Measurements from ENCODE around the gene CKAP5. TPM values are rescaled to one million over a fixed set of nuclear protein-coding genes. Genes with fewer than 3 reads are reported as not detected.

CKAP5 gene
- total RNA-seq, 4 donors from 2014 or later: 39.8 to 46.9 (median 43.4) TPM

- Histone ChIP-seq H3K9me3 (no peaks in the 10 kb centered on the region), H3K4me1 (peaks cover 0 to 9% (median 0%) of the 10 kb centered on the region in 3 donors), H3K4me3 (no peak overlapping the region), H3K27ac (no peak overlapping the region), H3K36me3 (peaks cover 0 to 8% of the 10 kb centered on the region in 2 donors), H3K27me3 (no peaks in the 10 kb centered on the region)
- TF ChIP-seq POLR2A (IDR thresholded peaks at IDR 0.05) (no peak), POLR2AphosphoS5 (IDR thresholded peaks at IDR 0.05) (no peak), EP300 (IDR thresholded peaks at IDR 0.05) (no peak), CTCF (IDR thresholded peaks at IDR 0.05) (no peak)
- WGBS, 2 donors (ENCODE audit: low coverage in 1 of 2): 71 to 100% methylated on average over 1 to 4 of the region's 4 CpGs
- ATAC-seq: no peak
Measured at GRCh38 chr11:46857666-46858065, 11.6 kb upstream of the CKAP5 start.

GRCh38 chr11:46856605-46857343 lies 10.7 kb upstream of the CKAP5 start:
- ATAC-seq: no peak
- Histone ChIP-seq H3K27me3 (no peaks in the 10 kb centered on the region), H3K4me1 (peaks cover 0 to 9% (median 0%) of the 10 kb centered on the region in 3 donors), H3K4me3 (no peak overlapping the region), H3K36me3 (peaks cover 0 to 8% of the 10 kb centered on the region in 2 donors), H3K27ac (no peak overlapping the region), H3K9me3 (no peaks in the 10 kb centered on the region)
- WGBS, 2 donors (ENCODE audit: low coverage in 1 of 2): 66 to 77% methylated on average over 3 to 5 of the region's 5 CpGs
- no peak for TF ChIP-seq CTCF (IDR thresholded peaks at IDR 0.05)
- no peak for TF ChIP-seq POLR2AphosphoS5 (IDR thresholded peaks at IDR 0.05)
- no peak for TF ChIP-seq POLR2A (IDR thresholded peaks at IDR 0.05)
- no peak for TF ChIP-seq EP300 (IDR thresholded peaks at IDR 0.05)

GRCh38 chr11:46855863-46856262 lies 9.8 kb upstream of the CKAP5 start:
- H3K36me3 ChIP-seq: peaks cover 0 to 8% of the 10 kb centered on the region in 2 donors
- H3K4me1 ChIP-seq: peaks cover 0 to 9% (median 0%) of the 10 kb centered on the region in 3 donors
- H3K27ac ChIP-seq: no peak overlapping the region
- no peak overlapping the region for H3K4me3 ChIP-seq
- no peak for ATAC-seq
- H3K27me3 ChIP-seq: no peaks in the 10 kb centered on the region
- TF ChIP-seq CTCF (IDR thresholded peaks at IDR 0.05) (no peak), EP300 (IDR thresholded peaks at IDR 0.05) (no peak)
- H3K9me3 ChIP-seq: no peaks in the 10 kb centered on the region
- WGBS, 2 donors (ENCODE audit: low coverage in 1 of 2): 95 to 100% methylated on average over 2 of the region's 2 CpGs

GRCh38 chr11:46855167-46855566 lies 9.1 kb upstream of the CKAP5 start:
- peaks cover 0 to 8% of the 10 kb centered on the region in 2 donors for H3K36me3 ChIP-seq
- H3K4me1 ChIP-seq: peaks cover 0 to 9% (median 0%) of the 10 kb centered on the region in 3 donors
- TF ChIP-seq EP300 (IDR thresholded peaks at IDR 0.05): no peak
- TF ChIP-seq POLR2A (IDR thresholded peaks at IDR 0.05): no peak
- no peak for TF ChIP-seq CTCF (IDR thresholded peaks at IDR 0.05)
- no peak for TF ChIP-seq POLR2AphosphoS5 (IDR thresholded peaks at IDR 0.05)
- 82 to 96% methylated on average over 3 of the region's 3 CpGs for WGBS, 2 donors (ENCODE audit: low coverage in 1 of 2)
- H3K27me3 ChIP-seq: no peaks in the 10 kb centered on the region
- no peak for ATAC-seq
- H3K27ac ChIP-seq: no peak overlapping the region
- no peak overlapping the region for H3K4me3 ChIP-seq
- no peaks in the 10 kb centered on the region for H3K9me3 ChIP-seq

GRCh38 chr11:46850829-46851380 lies 4.8 kb upstream of the CKAP5 start:
- H3K27ac ChIP-seq: no peak overlapping the region
- no peaks in the 10 kb centered on the region for H3K9me3 ChIP-seq
- no peaks in the 10 kb centered on the region for H3K4me1 ChIP-seq
- 59 to 82% methylated on average over 3 to 5 of the region's 10 CpGs for WGBS, 2 donors (ENCODE audit: low coverage in 1 of 2)
- no peak for ATAC-seq
- no peaks in the 10 kb centered on the region for H3K27me3 ChIP-seq
- no peak for TF ChIP-seq CTCF (IDR thresholded peaks at IDR 0.05)
- no peak for TF ChIP-seq POLR2A (IDR thresholded peaks at IDR 0.05)
- TF ChIP-seq EP300 (IDR thresholded peaks at IDR 0.05): no peak
- TF ChIP-seq POLR2AphosphoS5 (IDR thresholded peaks at IDR 0.05): no peak
- H3K36me3 ChIP-seq: no peaks in the 10 kb centered on the region
- H3K4me3 ChIP-seq: no peak overlapping the region

All from gastroesophageal sphincter (tissue), 4 donors.